Esophagus muscularis mucosa (tissue), 3 donors: Measurements from ENCODE around the gene CTIF.

ENCODE experiments used
- POLR2A ChIP-seq: fragments of 450-650 bp; IDR thresholded peaks from one replicate; pipeline ENCODE4 v1.6.1; 2017; ENCODE audit warnings: antibody characterized with exemption, moderate library complexity, mild to moderate bottlenecking, low read depth
- POLR2AphosphoS5 ChIP-seq, 2 donors: sonication (generic); formaldehyde crosslinking; IDR thresholded peaks; one replicate each; pipeline ENCODE4 v1.6.1; 2017; ENCODE audit warnings: antibody characterized with exemption in 2 of 2
- TF ChIP-seq, protein P1 (sequence below), 3 experiments: fragments of 200-600 bp in 2 of 3; fragments of 450-650 bp in 1 of 3; sonication (generic) in 2 of 3; IDR thresholded peaks; one replicate each; pipeline ENCODE4 v1.5.1; 2017 to 2019; ENCODE audit warnings: antibody characterized with exemption in 3 of 3, mild to moderate bottlenecking in 2 of 3, moderate library complexity in 1 of 3

DNA sequence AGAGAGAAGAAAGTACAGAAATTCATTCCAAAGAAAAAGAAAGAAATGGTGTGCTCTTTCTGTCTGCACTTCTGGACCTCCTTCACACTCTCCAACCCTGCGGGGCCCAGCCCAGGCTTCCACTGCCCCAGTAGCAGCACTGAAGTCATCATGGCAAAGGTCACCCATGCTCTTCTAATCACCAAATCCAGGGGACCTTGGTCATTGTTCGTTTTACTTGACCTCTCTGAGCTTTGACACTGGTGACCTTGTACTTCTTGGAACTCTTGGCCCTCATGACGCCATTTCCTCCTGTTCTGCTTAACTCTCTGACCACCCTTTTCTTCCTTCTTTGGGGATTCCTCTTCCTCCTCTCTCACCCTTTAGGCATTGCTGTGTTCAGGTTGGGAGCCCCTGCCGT, 306.3 kb downstream of the CTIF start:
- TF ChIP-seq, protein P1, sequence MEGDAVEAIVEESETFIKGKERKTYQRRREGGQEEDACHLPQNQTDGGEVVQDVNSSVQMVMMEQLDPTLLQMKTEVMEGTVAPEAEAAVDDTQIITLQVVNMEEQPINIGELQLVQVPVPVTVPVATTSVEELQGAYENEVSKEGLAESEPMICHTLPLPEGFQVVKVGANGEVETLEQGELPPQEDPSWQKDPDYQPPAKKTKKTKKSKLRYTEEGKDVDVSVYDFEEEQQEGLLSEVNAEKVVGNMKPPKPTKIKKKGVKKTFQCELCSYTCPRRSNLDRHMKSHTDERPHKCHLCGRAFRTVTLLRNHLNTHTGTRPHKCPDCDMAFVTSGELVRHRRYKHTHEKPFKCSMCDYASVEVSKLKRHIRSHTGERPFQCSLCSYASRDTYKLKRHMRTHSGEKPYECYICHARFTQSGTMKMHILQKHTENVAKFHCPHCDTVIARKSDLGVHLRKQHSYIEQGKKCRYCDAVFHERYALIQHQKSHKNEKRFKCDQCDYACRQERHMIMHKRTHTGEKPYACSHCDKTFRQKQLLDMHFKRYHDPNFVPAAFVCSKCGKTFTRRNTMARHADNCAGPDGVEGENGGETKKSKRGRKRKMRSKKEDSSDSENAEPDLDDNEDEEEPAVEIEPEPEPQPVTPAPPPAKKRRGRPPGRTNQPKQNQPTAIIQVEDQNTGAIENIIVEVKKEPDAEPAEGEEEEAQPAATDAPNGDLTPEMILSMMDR (IDR thresholded peaks at IDR 0.05): no peak
- TF ChIP-seq POLR2AphosphoS5 (IDR thresholded peaks at IDR 0.05): no peak
- TF ChIP-seq POLR2A: no peak
